ENCODE results near the gene AAMP. TPM values are rescaled to one million over a fixed set of nuclear protein-coding genes. Genes with fewer than 3 reads are reported as not detected.

Gene AAMP, protein sequence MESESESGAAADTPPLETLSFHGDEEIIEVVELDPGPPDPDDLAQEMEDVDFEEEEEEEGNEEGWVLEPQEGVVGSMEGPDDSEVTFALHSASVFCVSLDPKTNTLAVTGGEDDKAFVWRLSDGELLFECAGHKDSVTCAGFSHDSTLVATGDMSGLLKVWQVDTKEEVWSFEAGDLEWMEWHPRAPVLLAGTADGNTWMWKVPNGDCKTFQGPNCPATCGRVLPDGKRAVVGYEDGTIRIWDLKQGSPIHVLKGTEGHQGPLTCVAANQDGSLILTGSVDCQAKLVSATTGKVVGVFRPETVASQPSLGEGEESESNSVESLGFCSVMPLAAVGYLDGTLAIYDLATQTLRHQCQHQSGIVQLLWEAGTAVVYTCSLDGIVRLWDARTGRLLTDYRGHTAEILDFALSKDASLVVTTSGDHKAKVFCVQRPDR
- 84.7 and 87.2 TPM in 2 replicates for total RNA-seq

DNA sequence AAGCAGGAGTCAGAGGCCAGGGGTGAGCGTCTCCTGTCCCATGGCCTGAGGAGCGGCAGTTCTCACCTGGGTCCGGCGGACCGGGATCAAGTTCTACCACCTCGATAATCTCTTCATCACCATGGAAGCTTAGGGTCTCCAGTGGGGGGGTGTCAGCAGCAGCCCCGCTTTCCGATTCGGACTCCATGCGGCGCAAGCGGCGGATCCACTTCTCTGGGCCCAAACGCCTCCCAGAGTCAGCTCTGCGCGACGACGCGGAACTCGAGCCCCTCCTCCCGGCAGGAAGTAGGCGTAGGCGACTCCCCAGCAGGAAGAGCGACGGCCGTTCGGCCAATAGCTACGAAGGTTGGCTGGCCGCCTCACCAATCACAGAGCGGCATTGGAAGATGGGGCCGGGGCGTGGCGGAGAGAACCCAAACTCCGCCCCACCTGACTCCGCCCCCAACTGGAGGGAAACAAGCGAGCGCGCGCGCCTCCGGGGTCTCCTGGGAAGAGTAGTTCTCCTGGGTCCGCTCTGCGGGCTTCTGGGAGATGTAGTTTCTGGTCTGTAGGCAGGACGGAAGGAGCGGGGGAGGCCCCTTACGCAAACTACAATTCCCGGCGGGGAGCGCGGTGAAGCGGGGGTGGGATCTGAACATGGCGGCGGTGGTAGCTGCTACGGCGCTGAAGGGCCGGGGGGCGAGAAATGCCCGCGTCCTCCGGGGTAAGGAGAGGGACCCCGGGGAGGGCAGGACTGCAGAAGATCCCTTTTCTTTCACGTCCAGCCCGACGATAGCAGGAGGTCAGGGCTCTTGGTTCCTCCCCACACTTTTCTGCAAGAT, at the start of gene AAMP, which contains the start of gene PNKD:
AAMP (minus strand) TSS at position 238 of the 821 bp plus-strand sequence; CDS start at position 187, 51 bp downstream.
PNKD (plus strand) TSS at position 620 of the 821 bp plus-strand sequence; CDS start at position 637, 17 bp downstream.

DNA sequence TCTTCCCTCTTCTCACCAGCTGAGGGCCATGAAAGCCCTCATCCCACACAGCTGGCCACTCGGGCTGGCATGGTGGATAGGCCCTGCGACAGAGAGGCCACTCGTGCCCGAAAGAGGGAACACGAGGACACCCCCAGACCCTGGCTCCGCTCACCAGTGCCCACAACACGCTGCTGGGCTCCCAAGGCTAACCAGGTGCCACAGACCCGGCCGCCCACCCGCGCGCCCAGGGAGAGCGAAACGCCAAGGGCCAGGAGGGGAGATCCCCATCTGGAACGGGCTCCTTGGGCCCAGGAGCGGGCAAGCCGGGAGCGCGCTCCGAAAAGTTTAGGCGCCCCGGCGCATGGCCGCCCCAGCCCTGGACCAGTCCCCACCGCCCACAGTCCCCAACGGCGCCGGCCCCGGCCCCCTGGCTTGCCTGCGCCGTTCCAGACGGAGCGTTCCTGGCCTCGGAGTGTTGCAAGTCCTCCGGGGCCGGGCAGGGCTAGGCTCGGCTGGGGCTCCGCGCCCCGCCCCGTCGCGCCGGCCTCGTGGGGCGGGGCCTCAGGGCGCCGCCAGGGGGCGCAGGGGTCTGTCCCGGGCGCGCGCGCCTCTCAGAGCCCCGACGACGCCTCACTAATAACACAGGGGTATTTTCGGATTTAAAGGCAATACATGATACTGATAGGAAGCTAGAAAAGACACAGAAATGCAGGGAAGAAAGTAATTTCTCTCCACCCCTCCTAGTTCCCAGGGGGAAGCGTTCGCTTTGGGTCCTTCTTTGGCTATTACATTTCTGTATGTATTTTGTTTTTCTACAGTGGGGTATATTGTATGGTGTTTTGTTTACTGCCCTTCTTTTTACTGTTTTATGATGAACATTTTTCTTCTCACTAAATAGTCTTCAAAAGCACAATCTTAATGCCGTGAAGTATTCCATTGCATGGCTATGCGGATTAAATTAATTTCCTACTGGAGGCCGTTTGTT, 22.4 kb upstream of the AAMP start, which contains the start of gene TMBIM1:
TMBIM1 (minus strand) TSS at position 456 of the 967 bp plus-strand sequence. CDS start 10,362 bp downstream, outside the sequence.

DNA sequence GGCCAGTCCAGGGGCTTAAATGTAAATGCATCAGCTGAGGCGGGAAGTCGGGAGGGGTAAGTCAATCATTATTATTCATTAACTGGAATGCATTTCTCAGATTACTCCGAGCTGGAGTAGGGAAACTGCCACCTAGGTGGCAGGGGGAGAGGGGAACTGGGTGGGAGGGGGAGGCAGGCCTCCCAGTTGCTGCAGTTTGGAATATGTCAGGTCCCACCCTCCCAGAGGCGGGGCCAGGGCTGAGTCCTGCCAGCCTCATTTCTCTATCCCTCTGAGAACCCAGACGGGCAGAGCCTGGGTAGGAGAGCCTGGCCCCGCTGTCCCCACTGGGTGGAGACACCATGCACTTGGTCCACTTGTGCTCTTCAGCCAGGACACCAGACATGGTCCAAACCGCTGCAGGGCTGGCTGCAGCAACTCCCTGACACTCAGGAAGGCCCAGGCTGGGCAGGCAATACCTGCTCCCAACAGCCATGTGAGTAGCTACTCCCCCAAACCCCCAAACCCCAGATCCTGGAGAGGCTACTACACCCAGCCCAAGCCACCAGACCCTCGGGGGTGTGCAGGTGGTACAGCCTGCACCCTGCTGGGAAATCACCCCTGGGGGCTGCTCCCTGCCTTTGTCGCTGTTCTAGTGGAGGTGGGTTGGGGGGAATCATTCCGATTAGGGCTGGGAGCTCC, 9.1 kb downstream of the AAMP start, which contains the start of gene GPBAR1:
GPBAR1 (plus strand) TSS at position 274 of the 681 bp plus-strand sequence. CDS start 1,710 bp downstream, outside the sequence.

DNA sequence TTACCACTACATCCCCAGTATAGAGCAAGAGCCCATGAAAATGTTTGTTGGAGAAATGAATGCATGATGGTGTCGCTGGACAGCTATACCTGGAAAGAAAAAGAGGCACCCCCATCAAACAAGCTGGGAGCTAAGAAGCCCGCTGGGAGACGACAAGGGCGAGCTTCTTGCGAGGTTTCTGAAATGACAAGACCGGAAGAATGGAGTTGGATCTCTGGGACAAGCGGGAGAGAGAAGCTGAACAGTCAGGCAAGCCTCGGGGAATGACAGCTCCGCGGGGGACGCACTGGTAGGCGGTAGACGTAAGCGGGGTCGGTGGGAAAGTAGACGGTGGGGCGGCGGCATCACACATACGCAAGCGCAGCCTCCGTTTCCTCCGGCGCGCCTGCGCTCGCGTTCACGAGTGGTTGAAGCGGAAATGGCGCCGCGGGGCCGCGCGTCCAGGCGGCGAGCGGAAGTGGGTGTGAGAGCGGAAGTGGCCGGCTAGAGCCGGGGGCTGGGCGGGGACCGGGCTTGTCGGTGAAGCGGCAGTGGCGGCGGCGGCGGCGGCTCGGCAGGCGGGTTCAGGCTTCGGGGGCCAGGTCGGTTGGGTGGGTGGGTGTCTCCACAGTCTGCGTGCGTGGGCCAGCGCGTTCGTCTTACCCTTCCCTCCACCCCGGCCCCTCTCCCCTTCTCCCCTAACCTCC, 53.1 kb downstream of the AAMP start, which contains the start of gene ARPC2:
ARPC2 (plus strand) TSS at position 516 of the 686 bp plus-strand sequence. CDS start 282 bp downstream, outside the sequence.

Other genes starting within 250 kb of the AAMP start
- 0.29 TPM in 1 of 2 replicates, not detected in the other for gene RUFY4, start 200.9 kb downstream of the AAMP start, total RNA-seq
- not detected in 2 replicates for gene CXCR2, start 144.1 kb downstream of the AAMP start, total RNA-seq
- gene CXCR1, start 103.2 kb downstream of the AAMP start, total RNA-seq = not detected in 2 replicates
- 459 and 566 TPM in 2 replicates for gene ARPC2, start 52.9 kb downstream of the AAMP start, total RNA-seq
- gene GPBAR1, start 9.1 kb downstream of the AAMP start, total RNA-seq = 0.10 and 0.33 TPM in 2 replicates
- 20.6 and 21.9 TPM in 2 replicates for gene PNKD, start 382 bp upstream of the AAMP start, total RNA-seq
- gene TMBIM1, start 22.4 kb upstream of the AAMP start, total RNA-seq = 132 and 142 TPM in 2 replicates
- gene CATIP, start 86.7 kb upstream of the AAMP start, total RNA-seq = not detected in 2 replicates
- gene SLC11A1, start 112.1 kb upstream of the AAMP start, total RNA-seq = under 0.01 and 0.10 TPM in 2 replicates
- 72.3 and 81.7 TPM in 2 replicates for gene CTDSP1, start 129.7 kb upstream of the AAMP start, total RNA-seq
- not detected in 2 replicates for gene VIL1, start 149.0 kb upstream of the AAMP start, total RNA-seq